ENCODE measurements around the gene YARS1. TPM values are rescaled to one million over a fixed set of nuclear protein-coding genes. Genes with fewer than 3 reads are reported as not detected.

The YARS1 gene
- total RNA-seq, 1 donor from 2014 or later, result 160 TPM

- peaks cover 37% of the 10 kb centered on the region for H3K36me3 Mint-ChIP-seq (ENCODE audit: low read depth)
- no peak for DNase-seq (ENCODE audit: low spot score)
- H3K4me1 Mint-ChIP-seq (ENCODE audit: low read depth), result peaks cover 7% of the 10 kb centered on the region
- no peaks in the 10 kb centered on the region for H3K27me3 Mint-ChIP-seq (ENCODE audit: low read depth)
- H3K27ac Mint-ChIP-seq (ENCODE audit: unreplicated experiment), result no peak overlapping the region
- H3K4me3 Mint-ChIP-seq (ENCODE audit: unreplicated experiment), result no peak overlapping the region
- TF ChIP-seq CTCF (IDR thresholded peaks at IDR 0.05), result no peak
- no peaks in the 10 kb centered on the region for H3K9me3 Mint-ChIP-seq (ENCODE audit: low read depth)
These were observed 32.3 kb downstream of the YARS1 start for GRCh38 chr1:32784817-32785216.

- no peaks in the 10 kb centered on the region for H3K9me3 Mint-ChIP-seq (ENCODE audit: low read depth)
- H3K36me3 Mint-ChIP-seq (ENCODE audit: low read depth), result peaks cover 45% of the 10 kb centered on the region
- H3K27me3 Mint-ChIP-seq (ENCODE audit: low read depth), result no peaks in the 10 kb centered on the region
- no peak for TF ChIP-seq CTCF (IDR thresholded peaks at IDR 0.05)
- DNase-seq (ENCODE audit: low spot score), result no peak
- H3K4me1 Mint-ChIP-seq (ENCODE audit: low read depth), result peaks cover 7% of the 10 kb centered on the region
- no peak overlapping the region for H3K4me3 Mint-ChIP-seq (ENCODE audit: unreplicated experiment)
- peak overlapping the region; percentile 8 for H3K27ac Mint-ChIP-seq (ENCODE audit: unreplicated experiment)
These were observed 33.3 kb downstream of the YARS1 start for GRCh38 chr1:32783851-32784250.

- Mint-ChIP-seq H3K36me3 (ENCODE audit: low read depth) (peaks cover 45% of the 10 kb centered on the region), H3K27ac (ENCODE audit: unreplicated experiment) (no peak overlapping the region), H3K27me3 (ENCODE audit: low read depth) (no peaks in the 10 kb centered on the region), H3K9me3 (ENCODE audit: low read depth) (no peaks in the 10 kb centered on the region), H3K4me3 (ENCODE audit: unreplicated experiment) (no peak overlapping the region), H3K4me1 (ENCODE audit: low read depth) (peaks cover 7% of the 10 kb centered on the region)
- TF ChIP-seq CTCF (IDR thresholded peaks at IDR 0.05), result no peak
- no peak for DNase-seq (ENCODE audit: low spot score)
These were observed 35.1 kb downstream of the YARS1 start for GRCh38 chr1:32782086-32782485.

DNA sequence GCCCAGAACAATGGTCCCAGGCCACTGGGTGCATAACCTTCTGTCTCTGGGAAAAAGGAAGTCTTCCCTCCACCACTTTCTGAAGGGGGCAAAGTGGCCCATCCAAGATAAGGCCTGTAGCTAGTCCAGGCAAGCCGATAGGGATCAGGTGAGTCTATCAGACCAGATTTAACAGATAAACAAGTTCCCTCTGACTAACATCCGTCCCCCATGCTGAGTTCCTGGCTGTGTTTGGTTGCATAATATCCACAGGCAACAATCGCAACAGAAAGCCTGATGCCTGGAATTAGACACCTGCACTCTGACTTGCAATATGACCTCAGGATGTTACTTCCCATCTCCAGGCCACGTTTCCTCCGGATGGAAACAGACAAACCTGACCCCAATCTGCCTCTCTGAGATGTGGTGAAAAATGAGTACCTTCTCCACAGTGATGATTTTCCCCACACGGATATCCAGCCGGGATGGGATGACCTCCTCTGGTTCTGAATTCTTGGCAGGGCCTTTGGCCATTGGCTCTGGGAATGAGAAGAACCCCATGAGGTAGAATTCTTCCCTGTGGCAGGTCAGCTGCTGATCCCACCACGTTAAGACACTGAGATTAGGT, 36.4 kb downstream of the YARS1 start:
- Mint-ChIP-seq H3K9me3 (ENCODE audit: low read depth) (no peaks in the 10 kb centered on the region), H3K4me1 (ENCODE audit: low read depth) (peaks cover 16% of the 10 kb centered on the region), H3K4me3 (ENCODE audit: unreplicated experiment) (no peak overlapping the region), H3K27me3 (ENCODE audit: low read depth) (no peaks in the 10 kb centered on the region), H3K27ac (ENCODE audit: unreplicated experiment) (no peak overlapping the region), H3K36me3 (ENCODE audit: low read depth) (peaks cover 41% of the 10 kb centered on the region)
- TF ChIP-seq CTCF (IDR thresholded peaks at IDR 0.05), result no peak
- no peak for DNase-seq (ENCODE audit: low spot score)

DNA sequence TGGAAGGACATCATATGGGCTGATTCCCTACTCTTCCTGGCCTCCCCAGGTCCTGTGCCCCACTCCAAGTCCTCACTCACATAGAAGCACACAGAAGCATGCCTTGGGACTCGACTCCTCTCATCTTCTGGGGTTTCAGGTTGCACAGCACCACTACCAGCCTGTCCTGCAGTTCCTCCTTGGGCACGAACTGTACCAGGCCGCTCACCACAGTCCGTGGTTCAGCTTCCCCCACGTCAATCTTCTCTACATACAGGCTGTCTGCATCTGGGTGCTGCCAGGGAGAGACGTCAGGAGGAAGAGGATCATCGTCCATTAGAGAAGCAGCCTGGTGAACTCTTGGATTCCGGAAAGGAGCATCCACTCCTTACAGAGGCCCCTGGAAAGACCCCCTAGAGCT, 37.2 kb downstream of the YARS1 start:
- Mint-ChIP-seq H3K9me3 (ENCODE audit: low read depth) (no peaks in the 10 kb centered on the region), H3K4me3 (ENCODE audit: unreplicated experiment) (no peak overlapping the region), H3K27me3 (ENCODE audit: low read depth) (no peaks in the 10 kb centered on the region), H3K4me1 (ENCODE audit: low read depth) (peaks cover 23% of the 10 kb centered on the region), H3K36me3 (ENCODE audit: low read depth) (peaks cover 42% of the 10 kb centered on the region), H3K27ac (ENCODE audit: unreplicated experiment) (no peak overlapping the region)
- no peak for DNase-seq (ENCODE audit: low spot score)
- TF ChIP-seq CTCF (IDR thresholded peaks at IDR 0.05), result no peak

All from chondrocyte (in vitro differentiated cells).